ENCODE results near the gene LIPK.
"Not testable (repeated sequence)": the region's sequence is repeated elsewhere in the genome, so short reads cannot be mapped to it uniquely, and the experiment has no call there.

The LIPK gene

GRCh38 chr10:88705958-88706357 lies at the start of gene LIPK:
TSS of gene LIPK (plus strand) at chr10:88706249. CDS start at chr10:88724544, 18,295 bp downstream.
- H3K27ac ChIP-seq, result no peak within 1 kb of the TSS
- TF ChIP-seq ZFX (IDR thresholded peaks at IDR 0.05; ENCODE audit: borderline replicate concordance) (no peak), CTCF (IDR thresholded peaks at IDR 0.05) (no peak)

DNA sequence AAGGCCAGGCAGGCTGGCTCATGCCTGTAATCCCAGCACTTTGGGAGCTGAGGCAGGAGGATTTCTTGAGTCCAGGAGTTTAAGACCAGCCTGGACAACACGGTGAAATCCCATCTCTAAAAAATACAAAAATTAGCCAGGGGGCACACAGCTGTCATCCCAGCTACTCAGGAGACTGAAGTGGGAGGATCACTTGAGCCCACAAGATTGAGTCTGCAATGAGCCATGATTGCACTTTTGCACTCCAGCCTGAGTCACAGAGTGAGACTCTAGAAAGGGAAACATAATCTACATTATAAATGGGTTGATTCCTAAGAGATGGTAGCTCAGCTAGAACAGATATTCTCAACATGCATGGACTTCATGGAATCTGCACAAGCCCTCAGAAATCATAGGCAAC lies 48.1 kb upstream of the LIPK start:
- H3K27ac ChIP-seq, result no peak overlapping the region
- no peak for TF ChIP-seq CTCF (IDR thresholded peaks at IDR 0.05)
- no peak for TF ChIP-seq ZFX (IDR thresholded peaks at IDR 0.05; ENCODE audit: borderline replicate concordance)

DNA sequence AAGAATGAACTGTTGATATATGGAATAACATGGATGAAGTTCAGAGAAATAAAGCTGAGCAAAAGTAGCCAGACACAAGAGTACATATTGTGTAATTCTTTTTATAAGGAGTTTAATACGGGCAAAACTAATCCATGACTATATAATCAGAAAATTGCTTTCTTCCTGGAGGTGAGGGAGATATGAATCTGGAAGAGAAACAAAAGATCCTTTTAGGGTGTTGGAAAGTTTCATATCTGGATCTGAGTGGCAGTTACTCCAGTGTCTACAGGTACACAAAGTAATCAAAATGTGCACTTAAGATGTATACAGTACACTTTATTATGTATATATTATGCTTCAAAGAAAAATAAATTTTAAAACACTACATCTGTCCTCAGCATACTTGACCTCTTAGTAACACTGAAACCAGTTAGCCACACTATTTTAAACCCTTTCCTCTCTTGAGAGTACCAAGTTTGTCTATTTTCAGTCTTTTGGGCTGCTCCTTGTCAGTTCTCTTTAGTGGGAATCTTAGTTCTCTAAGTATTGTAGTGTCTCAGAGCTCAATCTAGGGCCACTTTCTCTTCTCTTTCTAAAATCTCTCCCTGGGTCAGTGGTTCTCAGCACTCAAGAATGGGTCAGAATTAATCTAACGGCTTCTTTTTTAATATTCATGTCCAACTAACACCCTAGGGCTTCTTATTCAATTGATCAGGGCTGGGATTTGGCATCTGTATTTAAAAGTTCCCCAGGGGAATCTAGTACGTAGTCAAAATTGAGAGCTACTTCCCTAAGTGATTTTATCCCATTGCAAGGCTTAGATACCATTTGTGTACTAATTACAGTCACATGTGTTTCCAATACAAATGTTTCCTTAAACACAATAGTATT lies 46.1 kb upstream of the LIPK start:
- H3K27ac ChIP-seq, result no peak overlapping the region
- TF ChIP-seq CTCF (IDR thresholded peaks at IDR 0.05) (no peak), ZFX (IDR thresholded peaks at IDR 0.05; ENCODE audit: borderline replicate concordance) (no peak)

GRCh38 chr10:88660598-88660884 lies 45.5 kb upstream of the LIPK start:
- TF ChIP-seq ZFX (IDR thresholded peaks at IDR 0.05; ENCODE audit: borderline replicate concordance), result no peak
- TF ChIP-seq CTCF (IDR thresholded peaks at IDR 0.05), result no peak
- no peak overlapping the region for H3K27ac ChIP-seq

DNA sequence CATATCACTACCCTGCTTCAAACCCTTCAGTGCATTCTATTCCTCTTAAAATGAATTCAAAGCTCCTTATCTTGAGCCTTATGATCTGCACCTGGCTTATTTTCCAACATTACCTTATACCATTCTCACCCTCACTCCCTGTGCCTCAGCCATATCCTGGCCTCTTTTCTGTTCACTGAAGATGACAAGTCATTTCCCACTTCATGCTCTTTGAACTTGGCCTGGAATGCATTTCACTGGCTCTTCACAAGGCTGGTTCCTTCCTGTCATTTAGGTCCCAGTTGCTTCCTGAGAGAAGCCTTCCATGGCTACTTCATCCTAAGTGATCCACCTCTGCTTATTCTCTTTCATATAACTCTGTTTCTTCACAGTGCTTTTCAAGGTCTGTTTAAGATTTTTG lies 45.0 kb upstream of the LIPK start:
- no peak overlapping the region for H3K27ac ChIP-seq

GRCh38 chr10:88661577-88661976 lies 44.5 kb upstream of the LIPK start:
- no peak overlapping the region for H3K27ac ChIP-seq
- no peak for TF ChIP-seq ZFX (IDR thresholded peaks at IDR 0.05; ENCODE audit: borderline replicate concordance)
- no peak for TF ChIP-seq CTCF (IDR thresholded peaks at IDR 0.05)

More for the DNA sequence above, 45.0 kb upstream of the LIPK start:
- TF ChIP-seq ZFX (IDR thresholded peaks at IDR 0.05; ENCODE audit: borderline replicate concordance) (no peak), CTCF (IDR thresholded peaks at IDR 0.05) (no peak)

- H3K27ac ChIP-seq, result not testable (repeated sequence)
Measured at GRCh38 chr10:88663153-88663552, 42.9 kb upstream of the LIPK start.

GRCh38 chr10:88664142-88664541 lies 41.9 kb upstream of the LIPK start, which contains the start of gene LIPF:
TSS of gene LIPF (plus strand) at chr10:88664442. CDS start at chr10:88667298, 2,856 bp downstream.
- TF ChIP-seq ZFX (IDR thresholded peaks at IDR 0.05; ENCODE audit: borderline replicate concordance) (no peak), CTCF (IDR thresholded peaks at IDR 0.05) (no peak)
- no peak within 1 kb of the TSS for H3K27ac ChIP-seq
